Endometrial microvascular endothelial cells (primary cell): ENCODE data around the gene PRKCQ. TPM values are rescaled to one million over a fixed set of nuclear protein-coding genes. Genes with fewer than 3 reads are reported as not detected.

Experiments used
- in situ Hi-C: cut with HindIII; loops from 2 replicates; pipeline ENCODE4 v1.10.0; 2017; ENCODE audit warnings: low sequenced_read_pairs, low pct_unique_long_range_greater_than_20kb; ENCODE audit errors: inconsistent ontology term
- total RNA-seq: library from RNA; depleted of rRNA; stranded (reverse); fragments of >200 nt; gene quantifications from one replicate; pipeline ENCODE4 v1.2.3, GENCODE V29; 2015; ENCODE audit errors: inconsistent ontology term

The PRKCQ gene
- total RNA-seq, 1 donor from 2014 or later = 0.09 TPM

GRCh38 chr10:6536102-6536501, 44.0 kb downstream of the PRKCQ start:
- in situ Hi-C loops = no loop called here

- in situ Hi-C loops = no loop called here
Measured at GRCh38 chr10:6535156-6535764, 44.8 kb downstream of the PRKCQ start.

GRCh38 chr10:6532321-6532720, 47.8 kb downstream of the PRKCQ start:
- in situ Hi-C loops = no loop called here

DNA sequence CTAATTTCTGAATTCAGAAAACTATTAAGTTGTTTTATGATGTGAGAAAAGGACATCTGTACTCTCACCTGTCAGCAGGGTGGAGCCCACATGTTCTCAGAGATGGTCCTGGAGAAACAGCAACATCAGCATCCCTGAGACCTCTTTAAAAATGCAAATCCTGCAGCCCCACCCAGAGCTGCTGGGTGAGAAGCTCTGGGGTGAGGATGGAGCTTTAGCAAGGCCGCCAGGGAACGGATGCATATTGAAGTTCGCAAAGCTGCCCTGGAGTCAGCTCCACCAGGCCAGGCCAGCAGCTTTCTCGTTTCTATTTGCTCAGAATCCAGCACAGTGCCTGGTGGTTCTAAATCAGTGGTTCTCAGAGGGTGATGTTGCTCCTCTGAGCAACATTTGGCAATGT, 49.1 kb downstream of the PRKCQ start:
- in situ Hi-C loops = no loop called here

- in situ Hi-C loops = no loop called here
Measured at GRCh38 chr10:6530211-6530840, 49.8 kb downstream of the PRKCQ start.

DNA sequence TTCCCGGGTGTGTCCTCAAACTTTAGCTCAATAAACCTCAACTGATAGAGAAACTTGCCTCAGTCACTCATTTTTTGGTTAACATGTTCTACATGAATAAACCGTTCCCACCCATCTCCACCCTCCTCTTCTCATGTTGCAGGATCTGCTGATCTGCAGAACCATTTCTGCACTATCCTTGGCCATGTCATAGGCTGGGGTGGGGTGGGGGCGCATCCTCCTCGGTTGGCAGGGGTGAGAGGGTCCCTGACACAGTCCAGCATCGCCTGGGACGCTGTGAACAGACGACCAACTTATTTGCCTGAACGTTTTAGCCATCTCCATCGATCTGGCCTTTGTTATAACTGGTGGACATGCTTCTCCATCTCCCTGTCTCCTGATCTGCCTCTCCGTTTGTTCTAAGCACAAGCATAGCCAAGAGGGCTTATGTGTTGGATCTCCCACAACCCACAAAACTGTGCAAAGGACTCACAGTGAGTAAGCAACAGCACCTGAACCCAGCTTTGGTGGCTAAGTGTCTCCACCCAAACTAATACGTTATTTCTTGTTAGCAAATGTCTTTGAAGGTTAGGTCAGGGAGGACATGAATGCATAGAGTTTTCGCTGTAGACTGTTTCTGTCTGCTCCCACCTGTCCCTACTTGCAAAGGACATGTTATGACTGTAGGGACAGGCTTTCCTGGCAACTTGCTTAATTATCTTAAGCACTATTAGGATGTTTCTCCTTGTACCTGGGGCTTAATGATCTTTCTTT, 51.7 kb downstream of the PRKCQ start:
- in situ Hi-C loops = no loop called here

DNA sequence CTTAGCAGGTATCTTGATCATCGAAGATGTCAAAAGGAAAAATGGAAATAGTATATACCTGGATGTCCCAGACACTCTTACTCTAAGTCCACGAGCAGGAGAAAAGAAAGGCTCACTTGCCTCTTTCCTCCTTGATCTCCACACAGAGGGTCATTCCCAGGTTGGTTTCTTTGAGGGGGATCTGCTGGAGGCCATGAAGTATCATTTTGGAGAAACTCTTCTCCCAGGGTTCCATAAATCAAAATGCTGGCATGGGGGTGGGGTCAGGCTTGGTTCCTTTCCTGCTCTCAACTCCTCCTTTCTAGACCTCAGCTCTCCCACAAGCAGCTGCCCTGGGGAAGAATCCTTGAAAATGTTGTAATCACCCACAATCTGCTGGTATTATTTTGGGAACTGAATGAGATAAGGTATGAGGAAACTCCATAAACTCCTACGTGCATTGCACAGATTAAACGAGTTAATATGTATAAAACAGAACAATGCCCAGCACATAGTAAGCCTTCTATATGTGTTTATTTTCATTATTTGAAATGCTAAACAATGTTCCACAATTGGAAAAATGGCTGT, 54.4 kb downstream of the PRKCQ start:
- in situ Hi-C loops = no loop called here

DNA sequence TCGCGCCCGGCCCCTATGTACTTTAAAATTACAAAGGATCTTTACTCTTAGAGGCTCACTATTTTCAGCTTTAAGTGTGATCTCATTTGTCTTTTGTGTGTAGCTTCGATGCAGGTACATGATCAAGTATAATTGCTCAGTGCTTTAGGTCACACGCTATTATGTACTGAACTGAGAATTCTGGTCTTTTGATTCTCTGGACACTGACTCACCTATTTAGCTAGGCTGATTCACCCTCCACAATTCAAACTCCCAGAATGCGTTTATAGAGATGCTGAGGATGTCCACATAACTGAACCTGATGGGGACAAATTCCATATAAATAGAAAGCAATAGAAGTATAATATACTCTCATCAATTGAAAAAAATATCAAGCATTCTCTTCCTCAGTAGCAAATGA, 57.8 kb downstream of the PRKCQ start:
- in situ Hi-C loops = no loop called here

GRCh38 chr10:6520138-6520537, 59.9 kb downstream of the PRKCQ start:
- in situ Hi-C loops = no loop called here

GRCh38 chr10:6518791-6519429, 61.2 kb downstream of the PRKCQ start:
- in situ Hi-C loops = no loop called here

- in situ Hi-C loops = no loop called here
Measured at GRCh38 chr10:6516929-6517284, 63.2 kb downstream of the PRKCQ start.

- in situ Hi-C loops = no loop called here
Measured at GRCh38 chr10:6516281-6516928, 63.7 kb downstream of the PRKCQ start.

DNA sequence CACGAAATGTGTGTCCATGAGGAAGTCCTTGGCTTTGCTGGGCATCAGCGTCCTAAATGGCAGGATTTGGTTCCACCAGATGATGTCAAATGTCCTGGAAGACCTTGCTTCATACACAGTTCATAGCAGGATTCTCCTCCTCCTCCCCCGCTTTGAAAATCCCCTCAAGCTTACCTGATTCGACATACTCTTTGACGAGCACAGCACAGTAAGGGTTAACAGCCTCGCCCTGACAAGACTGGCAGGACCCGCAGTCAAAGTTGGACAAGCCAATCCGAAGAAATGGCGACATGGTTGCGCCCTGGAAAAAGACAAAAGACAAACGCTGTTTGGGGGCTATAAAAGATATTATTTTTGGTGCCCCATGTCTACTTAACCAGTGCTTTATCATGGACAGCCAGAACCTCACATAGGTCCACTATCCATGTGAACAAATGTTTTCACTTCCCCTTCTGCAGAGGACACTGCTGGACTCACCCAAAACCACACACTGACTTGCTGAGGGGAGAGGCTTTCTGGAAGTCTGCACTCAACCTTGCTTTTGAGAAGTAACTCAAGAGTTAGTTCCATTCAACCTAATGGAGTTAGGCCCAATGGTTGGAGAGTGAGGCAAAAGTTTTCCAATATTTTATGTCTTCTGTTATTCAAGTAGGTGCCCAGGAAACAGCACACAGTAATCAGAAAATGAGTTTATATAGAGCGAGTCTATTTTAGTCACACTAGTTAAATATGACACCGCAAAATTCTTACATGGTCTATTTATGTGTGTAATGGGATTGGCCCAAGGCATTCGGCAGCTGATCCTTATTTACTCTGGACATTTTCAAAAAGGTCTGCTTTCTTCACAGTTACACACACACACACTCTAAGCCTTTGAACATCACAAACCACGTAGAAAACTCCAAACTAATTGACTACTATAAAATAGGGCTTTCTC, 65.0 kb downstream of the PRKCQ start:
- in situ Hi-C loops = no loop called here

GRCh38 chr10:6514180-6514579, 65.9 kb downstream of the PRKCQ start:
- in situ Hi-C loops = no loop called here

DNA sequence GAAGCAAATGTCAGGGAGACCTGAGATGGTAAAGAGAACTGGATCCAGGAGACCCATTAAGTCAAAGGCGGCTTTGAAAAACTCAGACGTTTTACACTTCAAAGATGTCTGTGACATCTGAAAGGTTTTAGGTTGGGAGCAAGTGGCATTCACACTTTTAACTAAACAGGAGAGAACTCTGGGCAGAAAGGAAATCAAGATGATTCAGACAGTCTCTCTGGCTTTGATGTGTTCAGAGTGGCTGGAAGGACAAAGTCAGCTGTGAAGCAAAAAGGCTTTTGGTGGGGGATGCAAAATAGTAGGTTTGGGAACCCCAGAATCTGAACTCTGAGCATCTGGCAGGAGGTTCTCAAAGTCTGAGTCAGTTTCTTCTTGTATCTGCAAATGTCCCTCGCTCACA, 66.6 kb downstream of the PRKCQ start:
- in situ Hi-C loops = no loop called here

GRCh38 chr10:6512182-6512581, 67.9 kb downstream of the PRKCQ start:
- in situ Hi-C loops = no loop called here

- in situ Hi-C loops = no loop called here
Measured at GRCh38 chr10:6511347-6511746, 68.7 kb downstream of the PRKCQ start.

- in situ Hi-C loops = no loop called here
Measured at GRCh38 chr10:6507311-6507710, 72.8 kb downstream of the PRKCQ start.
